OCI-LY7 (cell line): ENCODE results near the gene GJA9.

ENCODE experiments used
- EZH2phosphoT487 ChIP-seq: fragments of 200-600 bp; sonication (generic); IDR thresholded peaks from 2 replicates; pipeline ENCODE4 v1.6.1; 2018; ENCODE audit warnings: low read depth, borderline replicate concordance, mild to moderate bottlenecking, mixed run types, antibody characterized with exemption, low read length, moderate library complexity, mixed read lengths
- TF ChIP-seq, protein P1 (sequence below): fragments of 200-600 bp; sonication (generic); conservative IDR thresholded peaks from 2 replicates; pipeline ENCODE4 v1.5.1; 2014; ENCODE audit warnings: mild to moderate bottlenecking, antibody characterized with exemption, low read length, moderate library complexity, mixed read lengths

DNA sequence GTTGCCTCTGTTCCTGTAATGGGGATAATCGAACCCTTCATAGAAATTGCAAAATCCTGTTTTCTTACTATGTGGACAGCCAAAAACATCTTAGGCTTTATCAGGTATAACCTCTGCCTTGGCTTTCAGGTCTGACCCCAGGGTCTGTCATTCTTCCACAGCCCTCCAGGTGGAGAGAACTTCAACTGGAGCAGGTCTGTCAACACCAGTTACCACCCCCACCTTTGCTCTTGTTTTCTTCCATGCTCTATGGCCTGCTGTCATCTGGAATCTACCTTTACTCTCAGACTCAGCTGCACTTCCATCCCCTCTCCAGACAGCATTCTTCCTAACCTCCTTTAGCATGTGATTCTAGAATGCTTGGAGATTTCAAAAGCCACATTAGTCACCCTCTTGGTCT lies 10.4 kb upstream of the GJA9 start:
- TF ChIP-seq, protein P1, sequence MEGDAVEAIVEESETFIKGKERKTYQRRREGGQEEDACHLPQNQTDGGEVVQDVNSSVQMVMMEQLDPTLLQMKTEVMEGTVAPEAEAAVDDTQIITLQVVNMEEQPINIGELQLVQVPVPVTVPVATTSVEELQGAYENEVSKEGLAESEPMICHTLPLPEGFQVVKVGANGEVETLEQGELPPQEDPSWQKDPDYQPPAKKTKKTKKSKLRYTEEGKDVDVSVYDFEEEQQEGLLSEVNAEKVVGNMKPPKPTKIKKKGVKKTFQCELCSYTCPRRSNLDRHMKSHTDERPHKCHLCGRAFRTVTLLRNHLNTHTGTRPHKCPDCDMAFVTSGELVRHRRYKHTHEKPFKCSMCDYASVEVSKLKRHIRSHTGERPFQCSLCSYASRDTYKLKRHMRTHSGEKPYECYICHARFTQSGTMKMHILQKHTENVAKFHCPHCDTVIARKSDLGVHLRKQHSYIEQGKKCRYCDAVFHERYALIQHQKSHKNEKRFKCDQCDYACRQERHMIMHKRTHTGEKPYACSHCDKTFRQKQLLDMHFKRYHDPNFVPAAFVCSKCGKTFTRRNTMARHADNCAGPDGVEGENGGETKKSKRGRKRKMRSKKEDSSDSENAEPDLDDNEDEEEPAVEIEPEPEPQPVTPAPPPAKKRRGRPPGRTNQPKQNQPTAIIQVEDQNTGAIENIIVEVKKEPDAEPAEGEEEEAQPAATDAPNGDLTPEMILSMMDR = peak; percentile 19; the same call in 1 of the 2 replicates
- no peak for TF ChIP-seq EZH2phosphoT487
